Spleen (tissue), 11 donors: ENCODE data around the gene ACTN4. TPM values are rescaled to one million over a fixed set of nuclear protein-coding genes. Genes with fewer than 3 reads are reported as not detected.
A peak's percentile ranks its signal among the peaks of the same experiment; 100 is the strongest.

Experiments
- DNase-seq: peaks from one replicate; pipeline ENCODE4 v3.0.0-alpha.2; 2020
- H3K27ac ChIP-seq, 8 donors: fragments of 200-600 bp; sonication (generic) in 7 of 8; 1 replicate in 4 of 8; 2 replicates in 4 of 8; pipeline versions ENCODE4 v1.5.0 to v1.8.0; 2016 to 2021; ENCODE audit warnings: inconsistent platforms in 4 of 8, mild to moderate bottlenecking in 4 of 8, moderate library complexity in 1 of 8
- H3K27me3 ChIP-seq, 7 donors: fragments of 200-600 bp; sonication (generic) in 6 of 7; replicated peaks in 1 of 7; 1 replicate in 4 of 7; 2 replicates in 3 of 7; pipeline versions ENCODE4 v1.5.0 to v1.8.0; 2016 to 2021; ENCODE audit warnings: inconsistent platforms in 3 of 7, mild to moderate bottlenecking in 1 of 7
- H3K36me3 ChIP-seq, 6 donors: fragments of 200-600 bp; sonication (generic) in 5 of 6; 1 replicate in 4 of 6; 2 replicates in 2 of 6; pipeline versions ENCODE4 v1.5.0 to v1.8.0; 2016 to 2021; ENCODE audit warnings: inconsistent platforms in 2 of 6
- H3K4me1 ChIP-seq, 6 donors: fragments of 200-600 bp; sonication (generic) in 5 of 6; 1 replicate in 3 of 6; 2 replicates in 3 of 6; pipeline versions ENCODE4 v1.5.0 to v1.8.0; 2016 to 2021; ENCODE audit warnings: inconsistent platforms in 3 of 6
- H3K4me3 ChIP-seq, 8 donors: fragments of 200-600 bp; sonication (generic) in 7 of 8; 1 replicate in 4 of 8; 2 replicates in 4 of 8; pipeline versions ENCODE4 v1.5.0 to v1.8.0; 2016 to 2021; ENCODE audit warnings: inconsistent platforms in 4 of 8, mild to moderate bottlenecking in 4 of 8, moderate library complexity in 2 of 8
- H3K9me3 ChIP-seq, 8 donors: fragments of 200-600 bp; sonication (generic) in 7 of 8; 1 replicate in 4 of 8; 2 replicates in 4 of 8; pipeline versions ENCODE4 v1.5.0 to v1.8.0; 2016 to 2021; ENCODE audit warnings: inconsistent platforms in 4 of 8
- POLR2A ChIP-seq, 3 donors: fragments of 450-650 bp; IDR thresholded peaks; one replicate each; pipeline ENCODE4 v1.5.1; 2017; ENCODE audit warnings: antibody characterized with exemption in 3 of 3, mild to moderate bottlenecking in 1 of 3
- POLR2AphosphoS5 ChIP-seq, 3 donors: sonication (generic); formaldehyde crosslinking; IDR thresholded peaks; one replicate each; pipeline ENCODE4 v1.5.1; 2017; ENCODE audit warnings: antibody characterized with exemption in 3 of 3
- WGBS, 5 donors: extraction: QIAGEN DNeasy Blood & Tissue Kit in 3 of 5; methylation state at CpG; one replicate each; pipeline versions ENCODE4 v1.1.5 to v1.1.7; 2013 to 2018; 5-methylcytosine and 5-hydroxymethylcytosine counted together
- intact Hi-C: fragments of 100-400 bp; cut with DNase I; formaldehyde crosslinking; loops from one replicate; pipeline ENCODE4 v1.15.0; 2023; ENCODE audit warnings: low total_unique reads
- polyA plus RNA-seq, 3 donors: library from polyadenylated mRNA; stranded (reverse); fragments of 200-250 nt; gene quantifications; one replicate each; pipeline ENCODE4 v1.2.1, GENCODE V29; 2013
- total RNA-seq, 7 donors: library from RNA; depleted of rRNA in 3 of 7; stranded (reverse); fragments of >200 nt in 3 of 7; fragmentation: NEBNext Ultra II Directional in 4 of 7; extraction: Animal tissue kit (Norgen Biotek cat#: 25700) in 4 of 7; gene quantifications; one replicate each; pipeline versions ENCODE4 v1.1.0 to v1.2.1, GENCODE V29; 2016 to 2021
- TF ChIP-seq, protein P1 (sequence below), 11 experiments: fragments of 200-600 bp in 7 of 11; fragments of 450-650 bp in 4 of 11; sonication (generic) in 4 of 11; IDR thresholded peaks in 8 of 11; conservative IDR thresholded peaks in 3 of 11; 1 replicate in 7 of 11; 2 replicates in 4 of 11; pipeline versions ENCODE4 v1.4.0 to v1.8.0; 2016 to 2021; ENCODE audit warnings: antibody characterized with exemption in 11 of 11, inconsistent platforms in 4 of 11, mild to moderate bottlenecking in 1 of 11
- donor health status: healthy with polysubstance abuse.
- donor health status: DM: no; HTN: no; CAD: no; lungs with moderate emphysema.
- donor health status: DM: no; HTN: no; CAD: no.
- donor health status: Bipolar disorder and iron deficiency.
- donor health status: healthy.
- donor health status: DM: no; HTN: no; CAD: no.
- donor health status: DM: yes; HTN: yes; CAD: no.

Gene ACTN4
- total and polyA plus RNA-seq, 10 donors: 39.3 to 621 (median 408) TPM

- TF ChIP-seq POLR2A (IDR thresholded peaks at IDR 0.05) (no peak), POLR2AphosphoS5 (IDR thresholded peaks at IDR 0.05) (no peak)
- TF ChIP-seq, protein P1, sequence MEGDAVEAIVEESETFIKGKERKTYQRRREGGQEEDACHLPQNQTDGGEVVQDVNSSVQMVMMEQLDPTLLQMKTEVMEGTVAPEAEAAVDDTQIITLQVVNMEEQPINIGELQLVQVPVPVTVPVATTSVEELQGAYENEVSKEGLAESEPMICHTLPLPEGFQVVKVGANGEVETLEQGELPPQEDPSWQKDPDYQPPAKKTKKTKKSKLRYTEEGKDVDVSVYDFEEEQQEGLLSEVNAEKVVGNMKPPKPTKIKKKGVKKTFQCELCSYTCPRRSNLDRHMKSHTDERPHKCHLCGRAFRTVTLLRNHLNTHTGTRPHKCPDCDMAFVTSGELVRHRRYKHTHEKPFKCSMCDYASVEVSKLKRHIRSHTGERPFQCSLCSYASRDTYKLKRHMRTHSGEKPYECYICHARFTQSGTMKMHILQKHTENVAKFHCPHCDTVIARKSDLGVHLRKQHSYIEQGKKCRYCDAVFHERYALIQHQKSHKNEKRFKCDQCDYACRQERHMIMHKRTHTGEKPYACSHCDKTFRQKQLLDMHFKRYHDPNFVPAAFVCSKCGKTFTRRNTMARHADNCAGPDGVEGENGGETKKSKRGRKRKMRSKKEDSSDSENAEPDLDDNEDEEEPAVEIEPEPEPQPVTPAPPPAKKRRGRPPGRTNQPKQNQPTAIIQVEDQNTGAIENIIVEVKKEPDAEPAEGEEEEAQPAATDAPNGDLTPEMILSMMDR (IDR thresholded peaks at IDR 0.05 in 8 of 11, conservative IDR thresholded peaks at IDR 0.05 in 3 of 11): no peak
- peaks cover under 1 to 66% (median 32%) of the 10 kb centered on the region in 6 donors for H3K36me3 ChIP-seq
- H3K27me3 ChIP-seq: no peaks in the 10 kb centered on the region
- intact Hi-C loops: no loop called here
- H3K4me3 ChIP-seq: no peak overlapping the region
- DNase-seq: no peak
- H3K4me1 ChIP-seq: peaks cover 68 to 100% (median 81%) of the 10 kb centered on the region in 6 donors
- H3K27ac ChIP-seq: peak overlapping the region in 7 of 8 donors; percentile 43 to 91 (median 85)
- H3K9me3 ChIP-seq: no peaks in the 10 kb centered on the region
- WGBS, 5 donors: 63 to 83% (median 79%) methylated on average over 14 to 22 of the region's 22 CpGs
Observed at GRCh38 chr19:38698225-38699026, 51.0 kb downstream of the ACTN4 start.

- peak overlapping the region; percentile 19 to 91 (median 84) for H3K27ac ChIP-seq
- intact Hi-C loops: no loop called here
- peaks cover 62 to 100% (median 76%) of the 10 kb centered on the region in 6 donors for H3K4me1 ChIP-seq
- TF ChIP-seq POLR2A (IDR thresholded peaks at IDR 0.05) (no peak), POLR2AphosphoS5 (IDR thresholded peaks at IDR 0.05) (no peak)
- TF ChIP-seq, protein P1 (IDR thresholded peaks at IDR 0.05 in 8 of 11, conservative IDR thresholded peaks at IDR 0.05 in 3 of 11): no peak
- H3K27me3 ChIP-seq: no peaks in the 10 kb centered on the region
- 56 to 73% (median 70%) methylated on average over 2 to 7 of the region's 7 CpGs for whole genome bisulfite sequencing, 5 donors
- H3K9me3 ChIP-seq: no peaks in the 10 kb centered on the region
- H3K36me3 ChIP-seq: peaks cover 5 to 71% (median 37%) of the 10 kb centered on the region in 6 donors
- no peak overlapping the region for H3K4me3 ChIP-seq
- DNase-seq: no peak
Observed at GRCh38 chr19:38699027-38699346, 51.5 kb downstream of the ACTN4 start.

- no peaks in the 10 kb centered on the region for H3K27me3 ChIP-seq
- peaks cover 5 to 75% (median 45%) of the 10 kb centered on the region in 6 donors for H3K36me3 ChIP-seq
- H3K4me1 ChIP-seq: peaks cover 54 to 100% (median 74%) of the 10 kb centered on the region in 6 donors
- TF ChIP-seq, protein P1 (IDR thresholded peaks at IDR 0.05 in 8 of 11, conservative IDR thresholded peaks at IDR 0.05 in 3 of 11): no peak
- no peak for TF ChIP-seq POLR2AphosphoS5 (IDR thresholded peaks at IDR 0.05)
- no peak for TF ChIP-seq POLR2A (IDR thresholded peaks at IDR 0.05)
- no peaks in the 10 kb centered on the region for H3K9me3 ChIP-seq
- 71 to 79% (median 76%) methylated on average over 18 of the region's 18 CpGs for WGBS, 5 donors
- no peak overlapping the region for H3K4me3 ChIP-seq
- peak overlapping the region; percentile 19 to 91 (median 84) for H3K27ac ChIP-seq
- DNase-seq: no peak
- intact Hi-C loops: loop anchor here (10.0 kb wide), 1 partner anchor 45 kb away; no protein-coding TSS in a partner anchor
Observed at GRCh38 chr19:38699647-38700349, 52.3 kb downstream of the ACTN4 start.
